ENCODE data around the gene PCDHGA3.

The PCDHGA3 gene

GRCh38 chr5:141319699-141320098, 23.9 kb upstream of the PCDHGA3 start:
- TF ChIP-seq FOXP2 (optimal IDR thresholded peaks at IDR 0.05; ENCODE audit: borderline replicate concordance, extremely low read depth, extremely low read length, insufficient read depth) (no peak), POLR2AphosphoS5 (IDR thresholded peaks at IDR 0.05; ENCODE audit: low read depth, low read length) (no peak), SIN3A (IDR thresholded peaks at IDR 0.05; ENCODE audit: borderline replicate concordance, insufficient read depth, low read length) (no peak), TAF1 (IDR thresholded peaks at IDR 0.05; ENCODE audit: borderline replicate concordance, insufficient read depth, low read length) (no peak), REST (IDR thresholded peaks at IDR 0.05; ENCODE audit: insufficient read depth in 1 of 2, low read depth in 2 of 2, low read length in 2 of 2) (no peak)

GRCh38 chr5:141320225-141321169, 23.1 kb upstream of the PCDHGA3 start, which contains the start of gene TAF7:
TAF7 (minus strand) TSS chr5:141320784; CDS start chr5:141320044, 740 bp downstream.
- TF ChIP-seq FOXP2 (optimal IDR thresholded peaks at IDR 0.05; ENCODE audit: borderline replicate concordance, extremely low read depth, extremely low read length, insufficient read depth) (peak; percentile 90), POLR2AphosphoS5 (IDR thresholded peaks at IDR 0.05; ENCODE audit: low read depth, low read length) (peak; percentile 97), TAF1 (IDR thresholded peaks at IDR 0.05; ENCODE audit: borderline replicate concordance, insufficient read depth, low read length) (no peak), SIN3A (IDR thresholded peaks at IDR 0.05; ENCODE audit: borderline replicate concordance, insufficient read depth, low read length) (0 out of 2 replicates have a peak, but pooled peaks have one; percentile 19), REST (IDR thresholded peaks at IDR 0.05; ENCODE audit: insufficient read depth in 1 of 2, low read depth in 2 of 2, low read length in 2 of 2) (0 out of 4 replicates have a peak, but pooled peaks of 1 of the 2 experiments have one; percentile 13)

GRCh38 chr5:141322261-141322660, 21.4 kb upstream of the PCDHGA3 start:
- no peak for TF ChIP-seq TAF1 (IDR thresholded peaks at IDR 0.05; ENCODE audit: borderline replicate concordance, insufficient read depth, low read length)
- TF ChIP-seq POLR2AphosphoS5 (IDR thresholded peaks at IDR 0.05; ENCODE audit: low read depth, low read length): no peak
- TF ChIP-seq FOXP2 (optimal IDR thresholded peaks at IDR 0.05; ENCODE audit: borderline replicate concordance, extremely low read depth, extremely low read length, insufficient read depth): no peak
- no peak for TF ChIP-seq REST (IDR thresholded peaks at IDR 0.05; ENCODE audit: insufficient read depth in 1 of 2, low read depth in 2 of 2, low read length in 2 of 2)
- TF ChIP-seq SIN3A (IDR thresholded peaks at IDR 0.05; ENCODE audit: borderline replicate concordance, insufficient read depth, low read length): no peak

GRCh38 chr5:141326088-141326854, 17.4 kb upstream of the PCDHGA3 start:
- TF ChIP-seq TAF1 (IDR thresholded peaks at IDR 0.05; ENCODE audit: borderline replicate concordance, insufficient read depth, low read length) (peak; percentile 26; the same call in 1 of the 2 replicates), POLR2AphosphoS5 (IDR thresholded peaks at IDR 0.05; ENCODE audit: low read depth, low read length) (peak; percentile 84), FOXP2 (optimal IDR thresholded peaks at IDR 0.05; ENCODE audit: borderline replicate concordance, extremely low read depth, extremely low read length, insufficient read depth) (no peak), REST (IDR thresholded peaks at IDR 0.05; ENCODE audit: insufficient read depth in 1 of 2, low read depth in 2 of 2, low read length in 2 of 2) (no peak), SIN3A (IDR thresholded peaks at IDR 0.05; ENCODE audit: borderline replicate concordance, insufficient read depth, low read length) (no peak)
